DMS53 treated with DMSO at 0.1 percent for 48 hours (cell line): ENCODE measurements around the gene PDE11A.
"Not testable (repeated sequence)": the region's sequence is repeated elsewhere in the genome, so short reads cannot be mapped to it uniquely, and the experiment has no call there.

Source experiments
- DNase-seq: peaks from one replicate; lab custom pipeline; 2025; ENCODE audit not compliant: unreplicated experiment; lab: John Stamatoyannopoulos, UW

PDE11A gene

DNA sequence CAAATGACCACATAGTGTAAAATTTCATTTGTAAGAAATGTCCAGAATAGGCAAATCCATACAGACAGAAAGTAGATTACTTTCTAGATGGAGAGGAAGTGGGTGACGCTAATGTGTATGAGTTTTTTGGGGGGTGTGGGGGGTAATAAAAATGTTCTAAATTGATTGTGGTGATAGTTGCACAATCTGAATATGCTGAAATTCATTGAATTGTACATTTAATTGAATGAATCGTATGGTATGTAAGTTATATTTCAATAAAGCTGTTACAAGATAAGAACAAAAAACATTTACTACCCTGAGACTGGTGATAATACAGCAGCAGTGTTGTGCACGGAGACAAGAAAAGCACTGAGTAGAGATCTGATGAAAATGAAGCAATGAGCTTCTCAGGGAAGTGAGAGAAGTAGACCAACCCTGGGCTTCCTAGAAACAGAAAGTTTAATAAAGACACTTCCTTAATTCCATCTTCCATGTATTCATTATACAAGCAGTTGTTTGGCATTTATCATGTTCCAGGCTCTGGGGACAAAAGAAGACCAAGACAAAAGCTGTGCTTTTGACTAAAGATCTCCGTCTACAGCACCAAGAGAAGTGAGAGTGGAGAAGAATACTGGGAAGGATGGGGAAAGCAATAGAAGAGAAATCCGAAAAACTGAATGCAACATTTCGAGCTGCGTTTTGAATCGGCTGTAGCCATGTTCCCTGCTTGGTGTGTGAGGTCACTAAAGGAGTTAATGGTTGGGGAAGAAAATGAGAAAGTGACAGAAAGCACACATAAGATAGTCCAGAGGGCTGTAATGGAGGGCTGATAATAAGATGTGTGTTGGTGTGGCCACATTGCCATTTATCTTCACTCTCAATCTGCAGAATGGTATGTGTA lies 1.8 kb upstream of the PDE11A start:
- DNase-seq: no peak

DNA sequence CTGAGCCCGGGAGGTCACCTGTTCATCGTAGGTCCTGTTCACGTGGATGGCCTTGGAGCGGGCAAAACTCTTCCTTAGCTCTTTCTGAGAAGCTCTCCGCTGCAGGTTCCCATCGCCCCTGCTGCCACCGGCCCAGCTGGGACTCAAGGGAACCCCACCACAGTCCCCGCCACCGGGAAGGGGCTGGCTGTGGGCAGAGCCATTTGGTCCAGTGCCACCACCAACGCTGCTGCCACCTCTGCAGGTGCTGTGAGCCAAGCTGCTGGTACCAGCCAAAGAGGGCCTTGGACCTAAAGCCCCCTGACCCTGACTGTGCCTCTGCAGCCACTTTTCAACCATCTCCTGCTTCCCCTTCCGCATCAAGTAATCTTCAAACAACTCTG lies 586 bp downstream of the PDE11A start:
- no peak for DNase-seq

DNA sequence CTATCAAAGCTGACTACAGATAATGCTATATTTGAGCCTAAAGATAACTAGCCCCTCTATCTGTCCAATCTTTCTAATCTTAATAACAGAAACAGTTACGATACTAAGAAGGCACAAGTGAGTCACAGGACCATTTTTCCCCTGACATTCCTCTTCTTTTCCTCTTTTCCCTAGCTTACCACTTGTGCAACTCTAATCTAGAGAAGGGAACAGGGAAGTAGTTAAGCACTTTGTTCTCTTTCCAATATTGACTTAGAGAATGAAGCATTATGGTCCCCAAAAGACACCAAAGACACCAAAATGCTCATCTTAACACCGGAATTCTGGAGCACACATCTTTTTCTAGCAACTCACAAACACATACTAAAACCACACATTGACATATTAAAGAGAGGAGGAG lies 1.8 kb downstream of the PDE11A start:
- DNase-seq: peak; percentile 15

DNA sequence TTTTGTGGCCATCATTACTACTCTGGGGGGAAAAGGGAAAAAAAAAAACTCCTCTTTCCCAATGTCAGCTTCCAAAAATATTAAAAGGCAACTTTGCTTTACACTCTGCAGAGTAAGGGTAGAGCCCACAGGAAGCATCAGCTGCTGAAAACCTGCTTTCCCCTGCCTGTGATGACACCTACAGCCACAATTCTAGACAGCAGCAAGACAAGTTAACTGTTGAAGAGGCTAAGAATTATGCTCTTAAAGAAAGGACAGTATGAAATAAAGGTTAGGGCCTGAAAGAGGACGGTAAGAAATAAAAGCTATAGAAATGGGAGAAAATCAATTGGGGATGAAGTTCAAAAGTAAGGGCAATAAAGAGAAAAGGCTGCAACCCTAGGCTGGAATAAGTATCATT lies 3.0 kb downstream of the PDE11A start:
- peak; percentile 53 for DNase-seq

DNA sequence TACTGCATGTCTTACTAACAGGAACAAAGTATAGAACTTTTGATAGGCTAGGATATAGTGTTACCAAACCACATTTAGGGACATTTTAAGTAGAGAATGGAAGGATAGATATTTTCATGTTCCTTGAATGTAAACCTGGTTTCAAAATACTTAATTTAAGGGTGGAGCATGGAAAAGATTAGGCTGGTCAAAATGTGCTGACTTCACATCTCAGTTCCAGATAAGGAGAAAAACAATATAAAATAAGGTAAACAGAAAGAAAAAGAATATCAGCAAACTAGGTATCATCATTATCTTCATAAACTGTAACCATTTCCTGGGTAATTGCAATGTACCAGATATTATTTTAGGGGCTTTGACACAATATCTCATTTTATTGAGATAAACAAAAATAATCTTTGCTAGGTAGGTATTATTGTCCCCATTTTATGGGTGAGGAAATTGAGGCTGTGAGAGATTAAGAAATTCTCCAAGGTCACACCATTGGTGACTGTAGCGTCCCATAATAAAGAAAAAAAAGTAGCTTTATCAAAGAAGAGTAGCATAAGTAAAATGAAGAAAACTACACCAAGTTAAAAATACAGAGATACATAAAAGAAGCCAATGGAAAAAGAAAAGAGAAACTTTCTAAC lies 3.6 kb downstream of the PDE11A start:
- DNase-seq: no peak

DNA sequence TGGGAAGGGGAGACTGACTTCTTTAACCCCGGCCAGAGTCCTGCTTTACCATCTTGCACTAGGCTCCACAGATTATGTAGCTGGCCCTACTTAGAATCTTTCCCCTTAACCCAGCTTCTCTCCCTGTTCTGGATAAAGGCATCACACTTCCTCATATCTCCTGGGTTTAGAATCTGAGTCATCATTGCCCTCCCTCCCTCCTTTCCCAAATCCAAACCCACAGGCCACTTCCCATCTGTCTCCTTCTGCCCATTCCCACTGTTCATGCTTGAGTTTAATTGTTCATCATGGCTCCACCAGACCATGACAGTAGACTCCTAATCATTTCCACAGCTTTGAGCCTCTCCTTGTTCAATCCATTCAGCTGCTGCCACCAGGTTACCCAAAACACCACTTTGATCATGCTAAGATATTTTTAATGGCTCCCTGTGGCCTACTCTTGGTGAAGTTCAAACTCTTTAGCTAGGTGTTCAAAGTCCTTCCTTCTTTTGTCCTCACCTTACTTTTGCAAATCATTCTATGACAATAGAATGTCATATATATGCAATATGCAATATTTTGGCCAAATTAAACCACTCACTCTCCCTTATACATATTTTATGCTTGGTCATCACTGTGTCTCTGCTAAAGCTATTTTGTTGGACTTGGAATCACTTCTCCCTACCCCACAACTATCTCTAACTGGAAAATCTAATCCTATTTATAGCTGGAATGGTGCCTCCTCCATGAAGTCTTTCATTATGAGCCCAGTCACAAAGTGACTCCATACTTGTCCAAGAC lies 5.5 kb downstream of the PDE11A start:
- peak; percentile 79 for DNase-seq

DNA sequence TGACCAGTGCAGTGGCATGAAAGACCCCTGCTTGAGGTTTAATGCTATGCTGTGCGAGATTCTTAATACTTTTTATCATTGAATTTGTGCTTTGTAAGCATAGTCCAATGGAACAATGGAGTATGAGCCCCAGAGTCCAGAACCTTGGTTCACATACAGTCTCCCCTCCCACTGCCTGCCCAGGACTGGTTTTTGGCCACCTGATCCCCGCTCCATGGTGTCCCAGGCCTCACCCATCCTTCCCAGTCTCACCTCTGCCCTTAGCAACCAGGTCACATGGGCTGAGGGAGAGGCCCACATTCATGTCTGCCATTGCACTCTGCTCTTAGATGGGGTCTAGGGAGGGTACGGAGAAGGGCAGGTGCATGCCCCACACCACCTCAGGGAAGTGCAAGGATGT lies 6.3 kb downstream of the PDE11A start:
- no peak for DNase-seq

DNA sequence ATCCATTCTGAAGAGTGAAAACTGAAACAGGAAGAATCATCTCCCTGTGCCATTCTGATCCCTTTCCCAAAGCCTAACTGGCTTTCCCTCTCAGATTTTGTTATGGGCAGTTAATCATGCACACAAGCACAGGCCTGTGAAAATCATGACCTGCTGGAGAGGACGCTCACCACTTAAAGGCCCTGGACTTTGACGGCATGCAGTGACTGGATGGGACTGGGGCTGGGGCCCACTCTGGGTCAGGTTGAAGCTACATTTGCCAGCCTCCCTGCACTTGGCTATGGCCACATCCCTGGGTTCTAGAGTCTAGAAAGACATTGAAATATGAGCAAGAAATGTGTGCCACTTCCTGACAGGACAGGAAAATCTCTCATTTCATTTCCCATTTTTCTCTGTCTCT lies 12.9 kb downstream of the PDE11A start:
- DNase-seq: no peak

DNA sequence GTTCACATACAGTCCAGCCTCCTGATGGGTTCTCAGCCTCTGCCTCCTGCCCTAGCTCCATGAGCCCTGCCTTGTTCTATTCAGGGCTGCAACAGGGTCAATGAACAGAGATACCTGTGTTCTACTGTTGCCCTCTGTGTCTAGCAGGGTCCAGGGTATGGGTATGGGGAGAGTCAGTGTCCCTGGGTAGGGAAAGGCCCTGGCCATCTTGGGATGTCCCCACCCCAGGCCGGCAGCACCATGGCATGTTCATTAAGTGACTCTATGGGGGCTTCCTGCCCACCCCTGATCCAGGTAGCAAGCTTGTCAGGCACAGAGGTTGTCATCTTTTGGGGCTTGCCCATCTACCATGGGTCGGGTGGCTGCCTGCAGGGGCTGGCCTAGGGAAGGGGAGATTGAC lies 13.5 kb downstream of the PDE11A start:
- no peak for DNase-seq

DNA sequence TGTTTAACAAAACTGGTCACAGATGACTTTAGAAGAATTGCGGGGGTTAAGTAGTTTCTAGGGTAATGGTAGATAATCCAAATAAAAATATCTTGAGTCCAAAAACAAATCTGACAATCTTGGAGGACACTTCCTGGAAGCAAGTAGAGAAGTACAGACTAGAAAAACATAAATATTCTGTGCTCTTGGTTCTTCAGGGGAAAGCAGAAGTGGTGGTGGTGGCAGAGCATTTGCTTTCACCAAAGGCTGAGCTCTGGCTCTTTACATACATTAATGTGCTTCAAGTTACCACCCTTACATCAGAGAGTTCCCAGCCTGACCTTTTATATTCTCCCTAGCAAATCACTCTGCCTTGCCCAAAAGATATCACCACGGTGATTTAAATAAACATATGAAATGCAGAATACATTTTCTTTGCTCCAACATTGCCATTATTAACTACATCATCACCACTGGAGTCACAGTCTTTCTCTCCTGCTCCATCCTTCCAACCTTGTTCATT lies 15.3 kb downstream of the PDE11A start:
- DNase-seq: no peak

DNA sequence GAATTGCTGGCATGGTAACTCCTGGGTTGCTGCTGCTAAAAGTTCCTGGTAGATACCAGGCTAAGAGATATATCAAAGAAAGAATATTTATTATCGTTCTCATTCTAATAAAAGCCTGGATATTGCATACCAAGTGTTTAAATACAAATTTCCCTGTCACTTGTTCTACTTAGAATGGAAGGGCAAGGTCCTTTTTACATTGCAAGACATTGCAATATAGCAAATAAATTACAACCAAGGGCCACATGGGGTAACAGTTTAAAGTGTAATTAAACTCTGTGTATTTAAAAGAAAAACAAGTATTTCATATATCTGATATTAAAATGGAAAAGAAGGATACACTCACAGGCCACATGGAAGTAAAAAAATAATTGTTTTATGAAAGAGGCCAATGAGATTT lies 16.2 kb downstream of the PDE11A start:
- no peak for DNase-seq

DNA sequence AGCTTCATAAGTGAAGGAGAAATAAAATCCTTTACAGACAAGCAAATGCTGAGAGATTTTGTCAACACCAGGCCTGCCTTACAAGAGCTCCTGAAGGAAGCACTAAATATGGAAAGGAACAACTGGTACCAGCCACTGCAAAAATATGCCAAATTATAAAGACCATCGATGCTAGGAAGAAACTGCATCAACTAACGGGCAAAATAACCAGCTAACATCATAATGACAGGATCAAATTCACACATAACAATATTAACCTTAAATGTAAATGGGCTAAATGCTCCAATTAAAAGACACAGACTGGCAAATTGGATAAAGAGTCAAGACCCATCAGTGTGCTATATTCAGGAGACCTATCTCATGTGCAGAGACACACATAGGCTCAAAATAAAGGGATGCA lies 21.3 kb downstream of the PDE11A start:
- DNase-seq: not testable (repeated sequence)

DNA sequence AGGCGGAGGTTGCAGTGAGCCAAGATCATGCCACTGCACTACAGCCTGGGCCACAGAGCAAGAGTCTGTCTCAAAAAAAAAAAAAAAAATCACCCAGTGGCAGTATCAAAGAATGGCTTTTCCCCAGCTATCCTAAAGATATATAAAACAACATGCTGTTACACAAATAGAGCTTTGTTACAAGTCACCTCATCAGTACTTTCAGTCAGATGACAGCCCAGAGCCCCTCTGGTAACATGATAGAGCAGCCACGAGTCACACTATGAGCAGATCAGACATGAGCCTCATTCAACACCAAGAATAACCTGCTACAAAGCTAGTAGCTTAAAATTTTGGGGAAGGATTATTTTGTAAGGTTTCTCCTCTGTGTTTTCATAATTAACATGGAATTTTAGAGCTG lies 25.2 kb downstream of the PDE11A start:
- no peak for DNase-seq

DNA sequence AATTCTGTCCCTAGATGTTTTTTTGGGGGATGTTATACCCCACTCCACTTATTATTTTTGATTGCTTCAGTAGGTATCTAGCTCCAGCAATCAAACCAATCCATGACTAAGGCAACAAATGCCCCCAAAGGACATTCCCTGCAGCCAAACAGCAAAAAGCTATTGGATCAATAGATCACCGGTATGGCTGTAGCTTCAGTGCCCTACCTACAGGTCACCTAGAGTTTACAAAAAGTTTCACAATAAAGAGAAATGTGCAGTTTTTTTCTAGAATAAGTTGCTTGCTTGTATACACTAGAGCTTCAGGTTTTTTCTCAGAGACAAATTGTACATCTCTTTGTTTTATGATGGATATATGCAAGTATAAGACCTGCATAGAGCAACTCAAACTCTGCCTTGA lies 27.7 kb downstream of the PDE11A start:
- DNase-seq: no peak

DNA sequence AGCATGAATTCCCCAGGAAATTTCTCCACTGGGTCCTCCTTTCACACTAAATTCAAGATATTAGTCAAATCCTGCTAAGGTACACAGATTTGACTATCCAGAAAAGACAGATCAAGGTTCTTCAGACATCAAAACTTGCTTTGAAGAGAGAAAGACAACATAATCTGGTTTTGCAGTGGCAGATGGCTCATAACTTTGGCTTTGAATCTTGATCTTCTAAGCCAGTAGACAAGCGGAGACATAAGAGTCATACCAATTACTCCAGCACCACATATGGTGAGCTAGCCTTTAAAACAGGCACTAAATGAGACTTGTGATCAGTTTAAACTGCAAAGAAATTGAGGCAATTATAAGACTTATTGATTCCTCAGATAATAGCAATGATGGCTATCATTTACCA lies 29.3 kb downstream of the PDE11A start:
- no peak for DNase-seq

DNA sequence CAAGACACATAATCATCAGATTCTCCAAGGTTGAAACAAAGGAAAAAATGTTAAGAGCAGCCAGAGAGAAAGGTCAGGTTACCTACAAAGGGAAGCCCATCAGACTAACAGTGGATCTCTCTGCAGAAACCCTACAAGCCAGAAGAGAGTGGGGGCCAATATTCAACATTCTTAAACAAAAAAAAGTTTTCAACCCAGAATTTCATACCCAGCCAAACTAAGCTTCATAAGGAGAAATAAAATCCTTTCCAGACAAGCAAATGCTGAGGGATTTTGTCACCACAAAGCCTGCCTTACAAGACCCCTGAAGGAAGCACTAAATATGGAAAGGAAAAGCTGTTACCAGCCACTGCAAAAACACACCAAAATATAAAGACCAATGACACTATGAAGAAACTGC lies 39.0 kb downstream of the PDE11A start:
- not testable (repeated sequence) for DNase-seq

DNA sequence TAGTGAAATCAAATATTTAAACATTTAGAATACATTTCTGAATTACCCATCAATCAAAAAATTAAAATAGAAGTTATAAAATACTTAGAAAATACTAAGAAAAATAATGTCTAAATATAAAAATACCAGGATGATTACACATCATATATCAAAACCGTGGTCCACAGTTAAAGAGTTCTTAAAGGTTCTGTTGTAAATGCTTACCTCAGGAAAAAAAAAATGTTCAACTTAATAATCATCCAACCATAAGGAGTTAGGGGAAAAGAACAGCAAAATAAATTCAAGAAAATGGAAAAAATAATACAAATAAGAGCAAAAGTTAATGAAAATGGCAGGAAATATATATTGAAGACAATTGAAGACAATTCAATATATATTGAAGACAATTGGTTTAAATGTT lies 43.2 kb downstream of the PDE11A start:
- no peak for DNase-seq

DNA sequence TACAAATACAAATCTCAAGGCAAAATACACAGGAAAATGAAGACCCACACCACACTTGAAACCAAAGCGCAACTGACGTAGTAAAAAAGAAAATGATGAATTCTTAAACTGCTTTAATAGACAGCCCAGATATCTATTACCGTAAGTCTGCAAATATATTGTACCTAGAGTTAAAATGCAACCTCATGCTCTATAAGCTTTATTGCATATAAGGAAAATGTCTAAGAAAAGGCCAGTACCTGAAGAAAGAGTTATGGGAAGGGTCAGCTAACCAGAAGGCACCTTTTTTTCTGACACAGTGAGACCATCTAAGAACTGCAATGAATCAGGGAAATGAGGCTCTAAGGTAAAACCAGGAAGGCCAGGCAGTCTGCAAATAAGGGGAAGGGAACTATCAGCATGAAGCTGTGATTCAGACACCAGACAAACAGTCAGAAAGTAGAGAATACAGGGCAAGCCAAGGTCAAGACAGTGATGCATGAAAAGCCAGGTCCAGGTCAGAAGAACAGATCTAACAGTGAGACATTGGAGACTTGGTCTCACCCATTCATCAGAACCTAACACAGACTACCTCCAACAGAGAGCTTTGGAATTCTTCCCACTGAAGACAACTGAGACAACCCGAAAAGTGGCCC lies 46.9 kb downstream of the PDE11A start:
- DNase-seq: no peak

DNA sequence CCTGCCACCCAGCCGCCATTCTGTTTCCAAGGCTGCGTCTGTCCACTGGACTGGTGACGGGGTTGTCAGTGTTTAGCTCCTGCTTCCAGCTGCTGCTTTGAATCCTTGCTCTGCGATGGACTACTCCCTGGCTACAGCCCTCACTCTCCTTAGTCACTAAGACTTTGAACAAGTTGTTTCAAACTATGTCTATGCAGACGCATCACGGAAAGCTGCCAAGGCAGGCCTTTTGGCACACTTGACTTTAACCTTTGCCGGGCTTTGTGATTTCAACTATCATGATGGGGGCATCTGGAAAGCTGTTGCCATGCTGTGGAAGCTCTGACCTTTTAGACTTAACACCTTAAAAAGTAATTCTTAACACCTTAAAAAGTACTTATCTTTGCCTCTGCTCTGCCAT lies 54.4 kb downstream of the PDE11A start:
- no peak for DNase-seq

DNA sequence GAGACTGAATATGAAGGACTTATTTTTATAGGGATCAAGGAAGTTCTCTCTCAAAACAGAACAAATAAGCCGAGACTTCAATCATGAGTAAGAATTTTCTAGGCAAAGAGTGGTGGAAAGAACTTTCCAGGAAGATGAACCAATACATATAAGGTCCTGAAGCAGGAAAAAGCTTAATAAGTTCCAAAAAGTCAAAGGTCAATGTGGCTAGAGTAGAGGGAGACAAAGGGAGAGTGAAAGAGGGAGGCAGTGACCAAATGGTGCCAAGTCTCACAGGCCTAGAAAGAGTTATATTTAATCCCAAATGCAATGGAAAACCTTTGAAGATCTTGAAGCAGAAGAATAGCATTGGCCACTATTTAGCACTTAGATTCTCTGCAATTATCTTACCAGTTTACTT lies 56.0 kb downstream of the PDE11A start:
- DNase-seq: no peak

DNA sequence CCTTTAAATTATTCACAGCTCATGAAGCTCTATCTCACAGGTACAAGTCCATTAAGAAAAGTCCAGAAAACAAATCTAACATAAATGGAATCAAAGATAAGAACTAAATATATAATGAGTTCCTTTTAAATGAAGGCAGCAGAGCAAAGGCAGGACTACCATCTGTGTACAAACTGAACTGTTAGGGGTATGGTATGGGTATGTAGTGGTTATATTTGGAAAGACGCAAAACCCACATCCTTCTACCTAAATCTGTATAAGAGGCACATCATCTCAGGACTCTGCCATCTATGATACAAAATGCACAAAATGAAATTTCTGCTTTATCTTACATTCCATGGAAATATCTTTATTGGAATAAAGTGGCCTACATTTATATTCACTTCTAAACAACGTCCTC lies 59.9 kb downstream of the PDE11A start:
- no peak for DNase-seq
